HG03469 (cell line): ENCODE results near the gene SMAGP.
"Not testable (repeated sequence)": the region's sequence is repeated elsewhere in the genome, so short reads cannot be mapped to it uniquely, and the experiment has no call there.

ENCODE experiments used
- ATAC-seq: cut with Tn5 transposase; IDR thresholded peaks from one replicate; pipeline ENCODE4 v1.9.1; 2021; ENCODE audit warnings: mild to moderate bottlenecking, moderate library complexity, moderate number of reproducible peaks; ENCODE audit not compliant: unreplicated experiment

SMAGP gene, protein sequence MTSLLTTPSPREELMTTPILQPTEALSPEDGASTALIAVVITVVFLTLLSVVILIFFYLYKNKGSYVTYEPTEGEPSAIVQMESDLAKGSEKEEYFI

GRCh38 chr12:51270067-51270950 is at the start of gene SMAGP:
Gene SMAGP, minus strand, starts transcription at chr12:51270415. Its CDS starts 1,137 bp downstream, at chr12:51269278.
- ATAC-seq, result peak; percentile 35

- ATAC-seq, result no peak
Observed at GRCh38 chr12:51318846-51319599, 48.8 kb upstream of the SMAGP start.

DNA sequence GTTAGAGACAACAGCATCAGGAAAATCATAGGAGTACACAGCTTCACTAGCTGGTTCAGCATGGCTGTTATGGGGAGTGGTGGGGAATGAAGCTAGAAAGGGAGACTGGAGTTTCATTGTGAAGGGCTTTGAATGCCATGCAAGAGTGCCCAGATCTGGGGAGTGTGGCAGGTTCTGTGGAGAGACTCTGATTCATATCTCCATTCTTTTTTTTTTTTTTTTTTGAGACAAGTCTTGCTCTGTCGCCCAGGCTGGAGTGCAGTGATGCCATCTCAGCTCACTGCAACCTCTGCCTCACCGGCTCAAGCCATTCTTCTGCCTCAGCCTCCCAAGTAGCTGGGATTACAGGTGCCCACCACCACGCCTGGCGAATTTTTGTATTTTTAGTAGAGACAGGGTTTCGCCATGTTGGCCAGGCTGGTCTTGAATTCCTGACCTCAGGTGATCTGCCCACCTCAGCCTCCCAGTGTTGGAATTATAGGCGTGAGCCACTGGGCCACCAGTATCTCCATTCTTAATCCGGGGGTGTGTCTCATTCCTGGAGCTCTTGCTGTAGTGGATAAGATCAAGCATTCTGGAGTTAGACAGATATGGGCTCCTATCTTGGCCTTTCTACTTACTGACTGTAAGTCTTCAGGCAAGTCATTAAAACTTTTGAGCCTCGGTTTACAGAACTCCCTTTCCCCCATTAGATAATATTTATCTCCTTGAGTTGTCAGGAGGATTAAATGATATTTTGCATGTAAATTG is 48.0 kb upstream of the SMAGP start:
- not testable (repeated sequence) for ATAC-seq

- no peak for ATAC-seq
Observed at GRCh38 chr12:51311389-51311788, 41.2 kb upstream of the SMAGP start.

DNA sequence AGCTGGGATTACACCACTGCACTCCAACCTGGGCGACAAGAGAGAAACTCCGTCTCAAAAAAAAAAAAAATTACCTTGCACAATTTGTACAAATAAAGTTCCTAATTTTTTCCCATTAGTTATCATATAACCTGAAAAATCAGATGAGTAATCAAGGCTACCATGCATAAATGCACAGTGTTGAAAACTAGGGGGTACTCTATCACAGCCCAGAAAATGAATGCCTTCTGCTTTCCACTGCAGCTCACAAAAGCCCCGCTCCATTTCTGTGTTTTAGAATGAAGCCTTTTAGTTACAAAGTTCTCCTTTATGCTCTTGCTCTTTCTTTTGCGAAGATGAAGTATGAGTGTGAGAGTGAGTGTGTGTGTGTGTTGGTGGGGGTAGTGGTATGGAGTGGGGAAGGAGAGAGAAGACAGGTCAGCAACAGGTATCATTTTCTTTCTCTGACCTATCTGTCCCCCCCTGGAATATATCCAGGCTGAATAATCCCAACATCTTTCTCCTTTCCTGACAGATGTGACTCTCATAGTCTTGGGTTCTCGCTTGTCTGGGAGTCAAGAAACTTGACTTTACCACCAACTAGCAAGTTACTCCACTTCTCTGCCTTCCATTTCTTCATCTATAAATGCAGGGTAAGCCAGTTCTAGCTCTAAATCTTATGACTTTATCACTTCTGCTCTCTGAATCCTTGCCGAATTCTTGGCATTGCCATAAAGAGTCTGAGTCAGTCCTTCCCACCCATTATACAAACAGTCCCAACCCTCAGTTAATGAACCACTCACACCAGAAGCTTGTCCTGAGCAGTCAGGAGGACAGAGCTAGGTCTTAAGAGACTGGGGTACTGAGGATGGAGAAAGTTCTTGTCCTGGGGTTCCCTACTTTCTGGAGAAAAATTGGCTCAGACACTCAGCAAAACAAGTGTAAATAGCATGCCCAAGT is 37.7 kb upstream of the SMAGP start:
- ATAC-seq, result no peak

- no peak for ATAC-seq
Observed at GRCh38 chr12:51306507-51306906, 36.3 kb upstream of the SMAGP start.

DNA sequence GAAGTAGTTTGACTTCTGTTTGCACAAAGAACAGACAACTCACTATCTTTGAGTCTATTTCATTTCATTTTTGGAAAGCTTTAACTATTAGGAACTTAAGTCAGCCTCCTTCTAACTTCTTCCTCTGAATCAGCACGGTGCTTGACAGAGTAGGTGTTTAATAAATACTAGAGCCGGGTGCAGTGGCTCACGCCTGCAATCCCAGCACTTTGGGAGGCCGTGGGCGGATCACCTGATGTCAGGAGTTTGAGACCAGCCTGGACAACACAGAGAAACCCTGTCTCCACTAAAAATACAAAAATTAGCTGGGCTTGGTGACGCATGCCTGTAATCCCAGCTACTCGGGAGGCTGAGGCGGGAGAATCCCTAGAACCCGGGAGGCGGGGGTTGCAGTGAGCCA is 30.6 kb upstream of the SMAGP start:
- not testable (repeated sequence) for ATAC-seq

- no peak for ATAC-seq
Observed at GRCh38 chr12:51295651-51296050, 25.4 kb upstream of the SMAGP start.

- not testable (repeated sequence) for ATAC-seq
Observed at GRCh38 chr12:51294097-51294496, 23.9 kb upstream of the SMAGP start.

GRCh38 chr12:51293696-51294095 is 23.5 kb upstream of the SMAGP start:
- ATAC-seq, result no peak

DNA sequence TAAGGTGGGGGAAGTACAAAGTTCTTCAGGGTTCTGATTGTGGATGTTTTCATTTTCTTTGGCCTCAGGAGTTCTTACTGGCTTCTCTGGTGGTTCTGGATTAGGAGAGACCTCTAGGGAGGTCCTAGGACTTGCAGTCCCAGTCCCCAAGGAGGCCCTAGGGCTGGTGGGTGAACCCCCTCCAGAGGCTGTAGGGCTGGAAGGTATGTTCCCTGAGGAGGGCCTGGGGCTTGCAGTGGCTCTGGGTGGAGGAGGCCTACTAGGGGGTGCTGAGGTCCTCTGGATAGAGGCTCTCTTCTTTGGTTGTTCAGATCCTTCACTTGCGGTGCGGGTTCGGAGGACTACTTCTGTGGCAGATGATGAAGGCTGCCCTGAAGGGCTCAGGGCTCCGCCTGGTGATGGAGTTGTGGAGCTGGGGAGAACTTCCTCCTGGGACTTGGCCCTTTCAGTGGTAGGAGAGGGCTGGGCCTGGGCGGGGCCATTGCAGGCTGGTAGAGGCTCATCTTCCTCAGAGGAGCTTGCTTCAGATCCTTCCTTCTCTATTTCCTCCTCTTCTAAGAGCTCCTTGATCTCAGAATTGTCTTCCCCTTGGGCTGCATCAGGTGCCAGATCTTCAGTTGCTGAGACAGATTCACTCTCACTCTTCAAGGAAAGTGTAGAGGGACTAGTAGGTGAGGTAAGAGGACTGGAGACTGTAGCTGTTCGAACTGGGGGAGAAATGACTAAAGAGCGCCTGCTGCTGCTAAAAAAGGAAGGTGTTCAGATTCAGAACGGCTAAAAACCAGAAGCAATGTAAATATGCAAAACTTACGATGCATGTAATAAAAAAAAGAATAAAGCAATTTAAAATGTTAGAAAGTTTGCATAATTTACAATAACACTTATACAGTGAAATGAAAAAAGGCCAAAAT is 21.6 kb upstream of the SMAGP start:
- not testable (repeated sequence) for ATAC-seq

DNA sequence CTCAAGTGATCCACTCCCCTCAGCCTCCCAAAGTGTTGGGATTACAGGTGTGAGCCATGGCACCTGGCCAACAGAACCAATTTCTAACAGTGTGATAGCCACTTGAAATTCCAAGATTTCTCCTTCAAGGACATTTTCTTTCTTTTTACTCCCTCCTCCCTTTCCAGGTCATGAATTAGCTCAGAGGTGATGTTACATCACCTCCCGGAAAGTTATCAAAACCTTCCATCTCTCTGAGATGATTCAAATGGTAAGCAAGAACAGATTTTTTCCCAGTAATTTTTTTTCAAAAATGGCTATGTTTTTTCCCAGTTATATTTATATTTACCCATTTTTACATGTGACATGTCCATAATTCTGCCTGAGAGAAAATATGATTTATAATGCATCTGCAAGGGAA is 15.6 kb upstream of the SMAGP start:
- no peak for ATAC-seq

- ATAC-seq, result no peak
Observed at GRCh38 chr12:51281202-51281924, 11.1 kb upstream of the SMAGP start.

- no peak for ATAC-seq
Observed at GRCh38 chr12:51275088-51275487, 4.9 kb upstream of the SMAGP start.

GRCh38 chr12:51272810-51273209 is 2.6 kb upstream of the SMAGP start:
- ATAC-seq, result not testable (repeated sequence)

DNA sequence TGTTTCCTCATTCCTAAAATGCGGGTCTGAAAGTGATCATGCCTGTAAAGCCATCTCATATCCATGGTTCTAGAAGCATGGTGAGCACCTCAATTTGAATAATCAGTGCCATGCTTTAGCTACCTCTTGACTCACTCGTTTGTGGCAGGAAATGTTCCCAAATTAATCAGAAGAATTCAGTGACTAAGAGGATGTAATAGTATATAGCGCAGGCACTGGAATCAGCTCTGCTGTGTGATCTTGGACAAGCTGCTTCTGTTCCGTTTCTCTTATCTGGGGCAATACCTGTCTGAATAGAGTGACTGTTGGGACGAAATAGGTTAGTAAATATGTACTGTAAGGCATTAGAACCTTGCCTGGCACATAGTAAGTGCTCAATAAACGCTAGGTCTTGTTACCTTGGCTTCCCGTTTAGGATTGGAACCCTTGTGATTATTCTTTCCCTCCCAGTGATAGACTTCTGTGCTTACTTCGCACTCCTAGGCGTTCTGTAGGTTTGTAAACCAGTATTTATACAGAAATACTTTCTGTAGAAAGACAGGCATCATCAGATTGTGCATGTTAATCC is 820 bp upstream of the SMAGP start:
- no peak for ATAC-seq

DNA sequence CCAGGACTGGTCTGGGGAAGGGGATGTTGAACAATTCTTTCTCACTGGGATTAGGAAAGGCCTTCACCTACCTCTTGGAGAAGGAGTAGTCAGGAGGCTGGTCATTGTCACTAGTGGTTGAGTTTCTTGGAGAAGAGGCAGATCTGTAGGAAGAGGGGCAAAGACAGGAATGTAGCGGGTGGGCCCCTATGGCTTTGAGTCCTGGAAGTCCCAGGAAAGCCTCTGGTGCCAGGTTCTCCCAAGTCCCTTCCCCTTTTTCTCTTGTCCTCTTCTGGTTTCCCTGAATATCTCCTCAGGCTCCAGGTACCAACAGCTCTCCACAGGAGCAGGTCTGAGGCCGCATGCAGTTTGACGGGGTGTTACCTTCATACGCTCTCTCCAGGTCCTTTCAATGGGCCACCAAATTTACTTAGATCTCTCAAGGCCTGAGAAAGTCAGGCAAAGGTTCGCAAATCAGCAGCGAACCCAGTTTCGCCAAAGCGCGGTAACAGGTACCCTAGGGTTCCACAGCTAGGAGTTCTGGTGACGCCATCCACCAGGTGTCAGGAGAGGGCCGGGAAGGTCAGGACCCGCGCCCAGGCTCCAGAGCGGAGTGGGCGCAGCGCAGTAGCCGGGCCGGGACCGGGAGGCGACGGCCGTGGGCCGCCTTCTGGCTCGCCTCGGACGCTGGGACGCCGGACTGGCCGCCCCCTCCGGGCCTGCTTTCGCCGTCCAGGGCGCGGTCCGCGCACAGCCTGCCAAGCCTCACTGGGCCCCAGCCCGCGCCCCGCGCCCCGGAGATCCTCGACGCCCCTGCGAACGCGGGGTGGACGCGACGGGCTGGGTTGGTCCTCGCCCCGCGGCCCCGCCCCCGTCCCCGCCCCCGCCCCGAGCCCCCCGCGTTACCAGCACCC is 795 bp downstream of the SMAGP start:
- ATAC-seq, result peak; percentile 21
